Inferior parietal cortex (tissue), 1 donor: ENCODE results near the gene CAMK1.

Experiments used
- DNase-seq: peaks from one replicate; pipeline ENCODE4 v3.0.0-alpha.2; 2016; ENCODE audit errors: extremely low spot score

CAMK1 gene

GRCh38 chr3:9793161-9793781 lies 23.5 kb upstream of the CAMK1 start:
- no peak for DNase-seq

GRCh38 chr3:9792405-9793160 lies 22.8 kb upstream of the CAMK1 start, which contains the start of the genes ARPC4 and TADA3:
TSS of gene ARPC4 (plus strand) at chr3:9793082. CDS start at chr3:9793122, 40 bp downstream.
TSS of gene TADA3 (minus strand) at chr3:9792473. CDS start at chr3:9791466, 1,007 bp downstream.
- peak; percentile 97 for DNase-seq

- no peak for DNase-seq
Observed at GRCh38 chr3:9791790-9792404, 22.1 kb upstream of the CAMK1 start.

- DNase-seq, result no peak
Observed at GRCh38 chr3:9791127-9791526, 21.4 kb upstream of the CAMK1 start.

GRCh38 chr3:9787714-9788113 lies 18.0 kb upstream of the CAMK1 start:
- DNase-seq, result no peak

GRCh38 chr3:9786825-9787669 lies 17.3 kb upstream of the CAMK1 start:
- DNase-seq, result no peak

- no peak for DNase-seq
Observed at GRCh38 chr3:9786209-9786739, 16.5 kb upstream of the CAMK1 start.

- no peak for DNase-seq
Observed at GRCh38 chr3:9785602-9786001, 15.9 kb upstream of the CAMK1 start.

GRCh38 chr3:9784965-9785364 lies 15.2 kb upstream of the CAMK1 start:
- no peak for DNase-seq

GRCh38 chr3:9783954-9784353 lies 14.2 kb upstream of the CAMK1 start:
- no peak for DNase-seq

GRCh38 chr3:9782770-9783169 lies 13.0 kb upstream of the CAMK1 start:
- DNase-seq, result no peak

- no peak for DNase-seq
Observed at GRCh38 chr3:9781978-9782603, 12.3 kb upstream of the CAMK1 start.

- no peak for DNase-seq
Observed at GRCh38 chr3:9781551-9781950, 11.8 kb upstream of the CAMK1 start.

GRCh38 chr3:9780910-9781309 lies 11.2 kb upstream of the CAMK1 start:
- no peak for DNase-seq

GRCh38 chr3:9780458-9780812 lies 10.7 kb upstream of the CAMK1 start:
- no peak for DNase-seq

GRCh38 chr3:9779721-9780457 lies 10.1 kb upstream of the CAMK1 start:
- no peak for DNase-seq

- no peak for DNase-seq
Observed at GRCh38 chr3:9779075-9779593, 9.4 kb upstream of the CAMK1 start.

- DNase-seq, result peak; percentile 60
Observed at GRCh38 chr3:9778143-9779074, 8.7 kb upstream of the CAMK1 start.

GRCh38 chr3:9777694-9778021 lies 7.9 kb upstream of the CAMK1 start:
- DNase-seq, result peak; percentile 61
